Stimulated activated CD8-positive, alpha-beta memory T cell treated with anti-CD3 and anti-CD28 coated beads, Interleukin-12 subunit alpha, Interleukin-12 subunit beta, amount 100 ng/mL, for 1 hour (primary cell): ENCODE data around the gene PCDHGB7.
"Not testable (repeated sequence)": the region's sequence is repeated elsewhere in the genome, so short reads cannot be mapped to it uniquely, and the experiment has no call there.

Experiments used
- DNase-seq: peaks from one replicate; pipeline ENCODE4 v3.0.0-alpha.2; 2020; ENCODE audit warnings: low read depth

The PCDHGB7 gene

GRCh38 chr5:141430332-141431113, 13.0 kb downstream of the PCDHGB7 start, which contains the start of gene PCDHGA12:
PCDHGA12 (plus strand) TSS chr5:141430507; CDS start chr5:141430760, 253 bp downstream.
- DNase-seq, result no peak

GRCh38 chr5:141431286-141431685, 13.8 kb downstream of the PCDHGB7 start:
- DNase-seq, result no peak

- not testable (repeated sequence) for DNase-seq
Measured at GRCh38 chr5:141432308-141432707, 14.8 kb downstream of the PCDHGB7 start.

GRCh38 chr5:141432726-141433125, 15.2 kb downstream of the PCDHGB7 start:
- not testable (repeated sequence) for DNase-seq

- no peak for DNase-seq
Measured at GRCh38 chr5:141434006-141434405, 16.5 kb downstream of the PCDHGB7 start.

GRCh38 chr5:141437221-141437620, 19.7 kb downstream of the PCDHGB7 start:
- no peak for DNase-seq

- DNase-seq, result no peak
Measured at GRCh38 chr5:141439411-141440141, 22.1 kb downstream of the PCDHGB7 start.

- DNase-seq, result no peak
Measured at GRCh38 chr5:141440341-141440740, 22.9 kb downstream of the PCDHGB7 start.

- DNase-seq, result no peak
Measured at GRCh38 chr5:141441571-141442170, 24.2 kb downstream of the PCDHGB7 start.

- no peak for DNase-seq
Measured at GRCh38 chr5:141465351-141465750, 47.9 kb downstream of the PCDHGB7 start.
